GM10847 (cell line): ENCODE data around the gene CBLN3.

Experiments
- POLR2A ChIP-seq: IDR thresholded peaks from 2 replicates; pipeline ENCODE4 v1.6.1; 2011; ENCODE audit not compliant: insufficient read length; ENCODE audit errors: extremely low read depth

Gene CBLN3

DNA sequence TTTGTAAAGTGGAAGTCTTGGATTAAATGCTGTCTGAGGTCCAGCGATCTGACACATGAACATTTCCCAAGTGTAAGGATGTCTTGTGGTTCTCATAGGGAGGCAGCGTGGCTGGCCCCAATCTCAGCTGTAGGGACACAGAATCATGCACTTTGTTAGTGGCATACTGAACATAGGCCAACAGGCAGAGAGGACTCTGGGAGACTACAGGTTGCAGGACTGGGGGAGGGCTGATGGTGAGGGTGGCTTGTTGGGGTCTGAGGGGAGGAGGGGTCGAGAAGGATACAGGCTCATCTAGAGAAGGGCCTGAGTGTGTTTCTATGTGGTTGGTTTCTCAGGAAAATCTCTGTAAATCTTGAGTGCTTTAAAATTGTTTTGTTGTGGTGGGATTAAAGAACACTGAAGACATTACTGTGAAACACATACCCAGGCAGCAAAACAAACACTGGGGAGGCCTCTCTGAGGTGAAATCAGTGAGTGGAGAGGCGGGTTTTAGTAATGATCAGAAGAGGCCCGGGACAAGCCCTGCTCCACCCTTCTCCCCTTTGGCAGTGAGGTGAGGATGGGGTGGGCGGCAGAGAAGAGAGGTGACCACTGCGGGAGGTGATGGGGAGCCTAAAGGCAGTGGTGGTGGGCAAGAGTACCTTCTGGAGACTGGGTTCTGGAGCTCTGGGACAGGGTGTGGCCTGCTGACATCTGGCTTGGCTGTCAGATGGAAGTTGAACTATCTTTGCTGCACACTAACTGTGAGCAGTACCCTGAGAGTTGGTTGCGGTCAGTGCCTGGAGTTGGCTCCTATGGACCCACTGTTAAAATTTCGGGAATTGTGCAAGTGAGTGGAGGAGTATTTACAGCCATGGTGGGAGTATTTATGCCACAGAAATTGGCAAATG lies 27.4 kb downstream of the CBLN3 start:
- TF ChIP-seq POLR2A, result no peak

DNA sequence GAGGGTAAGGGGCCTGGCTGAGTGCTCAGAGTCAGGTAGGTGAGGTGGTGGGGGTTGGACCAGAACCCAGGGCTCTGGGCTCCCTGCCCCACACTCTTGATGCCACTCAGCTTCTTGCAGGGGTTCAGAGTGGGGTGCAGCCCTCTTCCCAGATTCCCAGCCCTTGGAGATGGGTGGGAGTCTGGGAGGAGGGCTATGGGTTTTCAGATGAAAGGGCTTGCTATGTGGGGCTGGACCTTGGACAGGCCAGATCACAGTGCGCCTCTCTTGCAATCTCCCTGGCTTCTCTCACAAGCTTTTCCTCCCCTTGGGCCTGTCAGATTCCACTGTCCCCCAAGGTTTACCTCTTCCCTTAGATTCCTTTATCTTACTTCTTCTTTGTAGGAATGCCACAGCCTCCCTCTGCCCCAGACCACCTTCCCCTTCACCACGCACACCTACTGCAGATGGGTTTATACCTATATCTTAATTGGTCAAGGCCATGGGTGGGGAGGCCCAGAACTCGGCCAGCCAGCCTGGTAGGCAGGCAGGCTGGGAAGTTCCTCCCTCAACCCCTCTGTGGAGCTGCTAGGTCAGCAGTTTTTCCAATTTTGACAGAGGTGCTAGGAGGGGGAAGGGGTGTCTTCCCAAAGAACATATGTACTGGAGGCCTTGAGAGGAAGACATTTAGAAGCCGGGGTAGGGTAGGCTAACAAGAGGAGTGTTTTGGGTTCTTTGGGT lies 29.3 kb downstream of the CBLN3 start:
- no peak for TF ChIP-seq POLR2A

DNA sequence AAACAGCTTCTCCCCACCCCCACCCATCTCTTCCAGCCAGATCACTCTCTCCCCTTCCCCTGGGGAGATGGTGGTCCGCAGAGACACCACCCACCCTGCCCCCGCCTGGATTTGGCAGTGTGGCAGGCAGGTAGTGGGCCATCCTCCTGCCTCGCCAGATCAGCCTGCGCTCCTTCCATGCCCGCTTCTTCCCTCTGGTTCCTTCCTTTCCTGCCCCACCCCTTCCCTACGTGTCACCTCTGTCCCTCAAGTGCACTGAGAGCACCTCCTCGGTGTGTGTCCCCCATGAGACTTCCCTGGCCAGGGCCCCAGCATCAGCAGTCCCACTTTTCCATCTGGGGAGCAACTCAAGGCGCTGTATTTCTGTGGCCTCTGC lies 30.0 kb downstream of the CBLN3 start:
- TF ChIP-seq POLR2A, result no peak

DNA sequence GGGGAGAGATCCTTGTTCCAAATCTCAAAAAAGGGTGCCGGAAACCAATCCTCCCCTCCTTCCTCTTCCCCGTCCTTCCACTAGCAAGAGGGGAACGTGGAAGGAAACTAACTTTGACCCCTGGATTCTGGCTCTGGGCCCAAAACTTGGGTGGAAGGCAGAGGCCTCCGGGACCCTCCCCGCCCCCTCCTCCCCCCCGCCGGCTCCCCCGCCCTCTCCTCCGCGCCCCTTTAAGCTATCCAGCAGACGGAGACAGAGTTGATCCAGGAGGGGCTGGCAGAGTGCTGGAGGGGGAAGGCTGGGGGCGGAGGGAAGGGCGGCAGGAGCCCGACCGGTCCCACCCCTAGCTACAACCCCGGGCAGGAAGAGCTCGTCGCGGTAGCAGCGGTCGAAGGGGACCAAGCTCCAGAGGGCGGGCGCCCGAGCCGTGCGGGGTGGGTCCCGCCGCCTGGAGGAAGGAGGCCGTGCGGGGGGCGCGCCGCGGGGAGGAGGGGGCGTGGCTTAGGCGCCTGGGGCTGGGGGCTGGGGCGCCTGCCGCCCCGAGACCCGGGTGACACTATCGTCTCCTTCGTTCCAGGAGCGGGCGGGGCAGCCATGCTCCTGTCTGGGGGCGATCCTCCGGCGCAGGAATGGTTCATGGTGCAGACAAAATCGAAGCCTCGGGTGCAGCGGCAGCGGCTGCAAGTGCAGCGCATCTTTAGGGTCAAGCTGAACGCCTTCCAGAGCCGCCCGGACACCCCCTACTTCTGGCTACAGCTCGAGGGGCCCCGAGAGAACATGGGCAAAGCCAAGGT lies 30.6 kb downstream of the CBLN3 start, which contains the start of gene NYNRIN:
TSS of gene NYNRIN (plus strand) at position 351 of the 794 bp plus-strand sequence. CDS start at position 595, 244 bp downstream.
- TF ChIP-seq POLR2A, result no peak

DNA sequence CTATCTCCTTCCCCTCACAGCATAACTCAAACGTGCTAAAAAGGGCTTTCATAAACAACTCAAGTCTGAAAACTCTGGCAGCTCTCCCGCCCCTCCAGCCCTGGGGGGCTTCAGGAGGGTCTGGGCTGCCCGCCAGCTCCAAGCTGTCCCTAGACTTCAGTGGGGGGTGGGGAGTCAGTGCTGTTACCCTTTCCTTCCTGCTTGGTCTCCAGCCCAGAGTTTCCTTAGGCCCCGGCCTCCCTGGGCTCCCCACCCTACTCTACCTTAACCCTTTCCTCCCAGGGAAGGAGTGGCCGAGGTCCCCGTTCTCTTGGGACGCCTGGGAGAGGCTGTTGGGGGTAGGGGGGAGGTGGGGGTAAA lies 31.2 kb downstream of the CBLN3 start:
- TF ChIP-seq POLR2A, result no peak

DNA sequence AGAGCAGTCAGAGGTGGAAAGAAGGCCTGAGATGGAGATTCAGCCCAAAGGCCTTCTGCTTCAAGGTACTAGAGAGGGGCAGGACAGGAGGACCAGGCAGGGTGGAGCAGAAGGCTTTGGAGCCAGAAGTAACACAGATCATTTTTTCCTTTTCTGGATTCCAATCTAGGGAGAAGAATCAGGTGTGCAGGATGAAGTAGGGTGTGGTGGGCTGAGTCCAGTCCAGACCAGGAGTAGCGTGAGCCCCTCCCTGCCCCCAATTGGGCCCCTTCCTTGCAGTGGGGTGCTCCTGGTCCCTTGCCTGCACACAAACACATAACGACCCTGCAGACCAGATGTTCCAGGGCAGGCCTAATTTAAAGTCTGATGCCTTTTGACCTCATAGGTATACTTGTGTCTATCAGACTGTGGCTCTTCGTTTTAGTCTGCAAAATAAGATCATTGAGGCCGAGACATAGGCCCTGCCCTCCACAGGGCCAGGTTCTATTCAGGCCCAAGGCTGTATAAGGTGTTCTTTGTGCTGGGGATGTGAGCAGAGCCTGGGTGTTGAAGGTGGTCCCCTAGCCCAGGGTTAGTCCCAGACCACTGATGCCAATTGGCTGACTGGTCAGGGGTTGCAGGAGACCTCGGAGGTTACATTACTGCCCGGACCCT lies 31.7 kb downstream of the CBLN3 start:
- TF ChIP-seq POLR2A, result no peak

DNA sequence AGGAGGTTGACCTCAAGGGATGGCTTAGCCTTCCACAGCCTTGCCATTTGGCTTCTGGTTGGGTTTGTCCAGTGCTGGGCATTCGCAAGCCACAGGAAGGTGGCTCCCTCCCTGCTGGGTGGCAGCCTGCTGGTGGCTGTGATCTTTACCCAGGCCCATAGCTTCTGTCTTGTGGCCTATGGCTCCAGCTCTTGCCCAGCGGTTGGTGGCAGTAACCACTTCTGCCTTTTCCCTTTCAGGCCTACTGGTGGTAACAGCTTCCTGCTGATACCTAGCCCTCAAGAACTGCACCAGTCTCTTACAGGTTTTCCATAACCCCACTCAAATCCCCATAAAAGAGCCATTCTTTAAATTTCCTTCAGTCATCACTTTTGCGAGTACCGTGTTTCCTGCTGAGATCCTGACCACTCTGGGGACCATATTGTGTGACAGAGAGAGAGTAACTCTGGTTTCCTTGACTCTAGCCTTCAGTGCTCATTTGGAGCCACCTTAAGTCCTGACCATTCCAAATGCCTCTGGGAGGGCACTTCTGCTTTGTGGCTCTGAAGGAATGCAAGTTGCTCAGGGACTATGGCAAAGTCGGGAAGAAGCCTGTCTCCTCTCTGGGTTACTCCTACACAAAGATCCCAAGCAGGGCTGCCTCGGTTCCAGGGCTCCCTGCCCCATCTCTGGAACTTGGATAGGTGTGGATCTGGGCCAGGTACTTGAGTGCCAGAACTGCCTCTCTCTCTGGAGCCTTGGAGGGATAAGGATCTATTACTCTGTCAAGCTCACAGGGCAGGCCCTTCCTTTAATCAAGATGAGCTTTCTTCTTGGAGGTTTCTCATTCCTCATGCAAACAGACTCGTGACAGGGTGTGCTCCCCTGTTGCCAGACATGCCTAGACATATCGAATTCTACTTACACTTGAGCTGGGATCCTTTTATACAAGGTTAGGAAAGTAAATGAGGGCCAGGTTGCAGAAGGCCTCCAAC lies 33.6 kb downstream of the CBLN3 start:
- TF ChIP-seq POLR2A, result no peak

DNA sequence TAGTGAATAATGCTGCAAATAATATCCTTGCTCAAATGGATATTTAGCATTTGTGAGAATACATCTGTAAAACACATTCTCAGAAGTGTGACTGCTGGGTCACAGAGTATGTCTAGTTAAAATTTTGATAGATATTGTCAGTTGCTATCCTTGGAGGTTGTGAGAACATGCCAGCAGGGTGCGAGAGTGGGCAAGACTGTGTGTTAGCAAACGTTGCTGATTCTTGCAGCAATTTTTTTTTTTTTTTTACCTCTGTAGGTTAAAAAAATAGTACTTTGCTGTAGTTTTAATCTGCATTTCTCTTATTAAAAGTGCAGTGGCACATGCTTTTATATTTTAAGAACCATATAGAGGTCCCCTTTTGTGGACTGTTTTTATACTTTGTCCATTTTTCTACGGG lies 35.2 kb downstream of the CBLN3 start:
- TF ChIP-seq POLR2A, result no peak

DNA sequence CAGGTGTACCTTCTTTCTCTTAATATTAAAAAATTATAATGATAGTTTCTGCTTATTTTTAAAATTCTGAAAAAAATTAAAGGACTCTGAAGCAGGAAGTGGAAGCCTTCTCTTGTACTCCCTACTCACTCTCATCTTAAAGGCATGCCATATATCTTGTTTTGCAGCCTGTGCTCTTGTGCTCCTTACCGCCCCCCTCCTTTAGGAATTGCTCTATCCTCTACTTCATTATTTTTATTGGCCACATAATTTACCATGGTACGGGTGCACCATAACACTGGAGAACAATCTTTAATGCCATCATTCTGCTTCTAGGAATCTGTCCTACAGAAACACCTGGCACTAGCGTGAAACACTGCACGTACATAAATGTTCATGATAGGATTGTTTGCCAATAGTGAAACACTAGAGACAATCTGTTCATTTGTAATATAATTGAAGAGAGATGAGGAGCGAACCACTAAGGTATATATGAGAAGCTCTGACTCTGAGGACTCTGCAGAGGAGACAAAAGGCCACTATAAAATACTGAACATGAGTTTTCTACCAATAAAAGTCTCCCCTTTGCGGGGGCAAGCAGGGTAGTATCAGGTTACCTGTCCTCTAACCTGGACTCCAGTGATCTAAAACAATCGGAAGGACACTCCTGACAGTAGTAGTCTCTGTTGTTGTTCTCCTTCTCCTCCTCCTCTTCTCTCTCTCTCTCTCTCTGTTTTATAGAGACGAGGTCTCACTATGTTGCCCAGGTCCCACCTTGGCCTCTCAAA lies 37.0 kb downstream of the CBLN3 start:
- no peak for TF ChIP-seq POLR2A

DNA sequence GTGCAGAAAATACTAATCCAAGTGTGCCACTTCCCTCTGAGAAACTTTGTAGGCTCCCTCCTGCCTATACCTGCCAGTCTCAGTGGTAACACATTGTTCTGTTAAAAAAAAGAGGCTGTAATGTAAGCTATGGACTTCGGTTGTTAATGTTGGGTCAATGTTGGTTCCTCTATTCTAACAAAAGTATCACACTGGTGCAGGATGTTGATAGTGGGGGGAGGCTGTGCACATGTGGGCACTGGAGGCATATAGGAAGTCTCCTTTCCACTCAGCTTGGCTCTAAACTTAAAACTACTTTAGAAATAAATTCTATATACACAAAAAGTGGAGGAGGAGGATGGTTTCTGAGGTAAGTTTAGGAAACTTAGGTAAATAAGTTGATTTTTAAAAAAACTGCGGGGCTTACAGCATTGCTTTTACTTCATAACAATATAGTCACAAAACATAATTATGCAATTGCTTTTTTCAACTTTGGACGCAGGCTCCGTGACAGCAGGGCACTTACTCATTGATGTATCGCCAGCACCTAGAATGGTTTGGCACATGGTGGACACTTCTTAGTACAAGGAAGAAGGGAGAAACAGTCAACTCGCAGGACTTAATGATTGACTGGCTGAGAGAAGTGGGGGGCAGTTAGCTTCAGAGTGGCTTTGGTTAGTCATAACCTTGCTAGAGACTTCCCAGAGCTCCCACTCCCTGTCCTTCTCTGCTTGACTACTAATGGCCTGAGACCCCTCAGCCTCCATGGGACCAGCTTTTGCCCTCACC lies 38.6 kb downstream of the CBLN3 start:
- no peak for TF ChIP-seq POLR2A

DNA sequence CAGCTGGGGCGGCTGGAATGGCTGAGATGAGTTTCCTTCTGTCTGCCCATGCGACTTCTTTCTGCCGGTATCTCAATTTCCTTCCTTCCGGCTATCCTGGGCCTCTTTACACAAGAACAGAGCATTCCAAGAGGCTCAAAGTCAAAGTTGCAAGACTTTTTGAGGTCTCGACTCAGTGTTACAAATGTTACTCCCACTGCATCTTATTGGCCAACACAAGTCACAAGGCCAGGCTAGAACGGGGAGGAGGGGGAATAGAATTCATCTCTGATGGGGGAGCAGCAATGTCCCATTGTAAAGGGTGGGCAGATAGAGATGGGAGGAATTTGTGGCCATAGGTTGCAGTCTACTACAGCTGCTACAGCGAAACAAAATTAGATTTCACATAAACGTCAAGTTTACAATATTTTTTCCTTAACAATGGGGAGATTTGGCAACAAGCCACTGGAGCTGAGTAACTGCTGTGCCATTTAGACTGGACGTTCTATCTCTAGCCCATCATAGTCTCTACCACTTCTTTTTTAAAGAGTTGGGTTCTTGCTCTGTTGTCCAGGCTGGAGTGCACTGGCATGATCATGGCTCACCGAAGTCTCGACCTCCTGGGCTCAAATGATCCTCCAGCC lies 40.1 kb downstream of the CBLN3 start:
- no peak for TF ChIP-seq POLR2A
